Measurements from ENCODE around the gene KIF1A. TPM values are rescaled to one million over a fixed set of nuclear protein-coding genes. Genes with fewer than 3 reads are reported as not detected.

The KIF1A gene
- total and polyA plus RNA-seq, 2 donors (not counting 3 experiments of a cell fraction or from before 2014, with no cell fraction given) = 0.11 to 0.64 TPM

DNA sequence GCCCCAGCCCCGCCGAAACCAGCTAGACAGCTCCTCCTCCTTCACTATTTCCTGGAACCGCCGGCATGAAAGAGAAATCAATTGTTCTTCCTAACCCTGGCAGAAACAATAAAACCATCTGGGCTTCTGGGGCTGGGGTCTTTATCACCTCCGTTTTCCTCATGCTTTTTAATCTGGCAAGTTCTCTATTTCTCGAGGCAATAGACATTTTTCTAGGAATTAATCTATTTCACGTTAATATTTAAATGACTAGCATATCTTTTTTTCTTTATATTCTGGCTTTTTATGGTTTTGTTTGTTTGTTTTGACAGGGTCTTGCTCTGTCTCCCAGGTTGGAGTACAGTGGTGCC is 1.4 kb upstream of the KIF1A start:
- BruUV-seq (replicated peaks) = no TSS peak
- TF ChIP-seq GATA2 (IDR thresholded peaks at IDR 0.05; ENCODE audit: insufficient read depth, insufficient read length, low read depth, low read length) = no peak
- no peak for TF ChIP-seq MAX (IDR thresholded peaks at IDR 0.05; ENCODE audit: insufficient read depth, insufficient read length)
- no peak for TF ChIP-seq EZH2 (IDR thresholded peaks at IDR 0.05; ENCODE audit: borderline replicate concordance, low read depth, low read length, severe bottlenecking)
- no peak for TF ChIP-seq CTCF (IDR thresholded peaks at IDR 0.05; ENCODE audit: extremely low read depth in 1 of 2, insufficient read depth in 1 of 2, low read depth in 1 of 2, low read length in 2 of 2)
- no peak for TF ChIP-seq POLR2A (IDR thresholded peaks at IDR 0.05; ENCODE audit: low read depth, low read length)
- TF ChIP-seq MYC (IDR thresholded peaks at IDR 0.05; ENCODE audit: low read depth, low read length) = no peak
- TF ChIP-seq JUN (IDR thresholded peaks at IDR 0.05; ENCODE audit: borderline replicate concordance, insufficient read depth, insufficient read length, low read depth) = no peak
- no peak for TF ChIP-seq POLR2AphosphoS5 (IDR thresholded peaks at IDR 0.05; ENCODE audit: insufficient read depth, low read depth, low read length)
- TF ChIP-seq FOS (IDR thresholded peaks at IDR 0.05; ENCODE audit: borderline replicate concordance, insufficient read depth, low read length) = no peak
- no peaks in the 10 kb centered on the region for H3K79me2 ChIP-seq (ENCODE audit: control insufficient read depth, insufficient read depth, low read length)
- FAIRE-seq (no peak), DNase-seq (ENCODE audit: low read depth, low spot score) (no peak)
- no peak overlapping the region for H3K4me2 ChIP-seq (ENCODE audit: insufficient read depth, low read length)
- H3K9me1 ChIP-seq (replicated peaks; ENCODE audit: control insufficient read depth, extremely low read depth, insufficient read depth, low read length) = no peaks in the 10 kb centered on the region
- no peaks in the 10 kb centered on the region for H3K36me3 ChIP-seq (ENCODE audit: control insufficient read depth in 2 of 2, extremely low read depth in 1 of 2, insufficient read depth in 2 of 2, low read length in 2 of 2)
- H3K9ac ChIP-seq (replicated peaks; ENCODE audit: extremely low read depth, insufficient read depth, low read length) = no peak overlapping the region
- no peak overlapping the region for H2AFZ ChIP-seq (ENCODE audit: low read depth, low read length)
- H3K27ac ChIP-seq (ENCODE audit: insufficient read depth, low read depth, low read length) = no peak overlapping the region
- ChIA-PET CTCF (interaction anchor here (1.0 kb wide), 1 partner anchor 19 kb away, joined by 3 read pairs; no protein-coding TSS in a partner anchor), POLR2A (no interaction called here)
- H4K20me1 ChIP-seq (replicated peaks; ENCODE audit: control insufficient read depth, extremely low read depth, insufficient read depth, low read length) = no peaks in the 10 kb centered on the region
- peaks cover 43 to 60% of the 10 kb centered on the region in 2 experiments for H3K27me3 ChIP-seq (ENCODE audit: control insufficient read depth in 2 of 2, insufficient read depth in 2 of 2, low read length in 2 of 2)
- no peaks in the 10 kb centered on the region for H3K9me3 ChIP-seq (replicated peaks; ENCODE audit: control insufficient read depth, insufficient read depth, low read length)
- dilution Hi-C loops (cut with MboI; ENCODE audit: extremely low pct_ligation_motif_present, low sequenced_read_pairs) (no loop called here), intact Hi-C loops (cut with micrococcal nuclease) (no loop called here)
- H3K4me3 ChIP-seq (replicated peaks in 1 of 3; ENCODE audit: insufficient read depth in 1 of 3, low read depth in 1 of 3, low read length in 3 of 3) = no peak overlapping the region
- no peaks in the 10 kb centered on the region for H3K4me1 ChIP-seq (ENCODE audit: control insufficient read depth, extremely low read depth, insufficient read depth, low read length)

All from endothelial cell of umbilical vein (primary cell).